GM19467 (cell line): Measurements from ENCODE around the gene SLC38A5.
"Not testable (repeated sequence)": the region's sequence is repeated elsewhere in the genome, so short reads cannot be mapped to it uniquely, and the experiment has no call there.

Experiments
- ATAC-seq: cut with Tn5 transposase; IDR thresholded peaks from one replicate; pipeline ENCODE4 v1.9.1; 2021; ENCODE audit warnings: mild to moderate bottlenecking, moderate library complexity; ENCODE audit not compliant: unreplicated experiment

Gene SLC38A5

DNA sequence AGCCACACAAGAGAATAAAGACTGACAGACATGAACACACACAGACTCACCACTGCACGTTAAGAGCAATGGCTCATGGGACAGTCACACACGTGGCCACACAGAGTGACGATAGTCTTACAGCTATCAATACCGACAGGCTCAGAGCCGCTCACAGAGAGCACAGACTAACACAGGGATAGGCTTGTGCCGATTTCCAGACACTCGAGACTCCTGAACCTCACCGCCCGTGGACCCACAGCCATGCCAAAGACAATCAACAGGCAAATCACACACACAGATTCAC, 716 bp upstream of the SLC38A5 start:
- ATAC-seq, result no peak

DNA sequence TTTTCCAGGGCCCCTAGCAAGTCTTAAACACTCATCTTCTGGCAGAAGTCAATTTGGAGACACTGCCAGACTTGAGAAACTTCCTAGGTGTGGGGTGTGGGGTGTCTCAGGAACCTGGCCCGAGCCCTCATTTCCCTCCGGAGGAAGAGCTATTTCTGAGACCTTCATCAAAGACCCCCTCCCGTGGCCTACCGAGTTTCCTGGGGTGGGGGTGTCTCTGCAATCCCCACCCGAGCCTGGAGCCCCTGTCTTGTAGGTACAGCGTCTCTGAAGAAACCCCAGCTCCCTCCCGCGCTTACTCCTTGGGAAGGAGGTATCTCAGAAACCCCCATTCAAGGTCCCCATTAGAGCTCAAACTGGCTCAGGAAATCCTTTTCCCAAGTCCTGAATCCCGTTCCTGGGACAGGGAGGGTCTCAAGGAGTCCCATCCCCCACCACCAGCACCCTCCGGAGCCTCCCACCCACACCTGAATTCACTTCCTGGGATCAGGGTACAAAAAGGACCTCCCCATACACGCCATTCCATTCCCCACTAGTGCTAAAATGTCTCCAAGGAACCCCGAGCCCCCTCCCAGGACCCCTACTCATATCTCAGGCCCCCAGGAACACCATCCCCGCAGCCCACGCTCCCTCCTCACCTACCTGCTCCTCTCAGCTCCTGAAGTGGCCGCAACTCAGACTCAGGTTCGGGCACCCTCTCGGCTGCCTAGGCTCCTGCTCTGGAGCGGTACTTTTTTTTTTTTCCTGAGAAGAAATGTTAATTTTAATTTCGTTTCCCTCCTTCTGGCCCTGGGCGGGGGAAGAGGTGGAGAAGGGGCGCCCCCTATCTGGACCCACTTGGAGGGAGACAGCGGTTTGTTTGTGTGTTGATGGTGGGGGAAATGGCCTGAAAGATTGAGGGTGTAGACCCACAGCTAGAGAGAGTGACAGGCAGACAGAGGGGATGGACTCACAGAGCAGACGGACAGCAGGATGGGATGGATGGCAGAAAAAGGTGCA, 1.1 kb downstream of the SLC38A5 start:
- ATAC-seq, result no peak

DNA sequence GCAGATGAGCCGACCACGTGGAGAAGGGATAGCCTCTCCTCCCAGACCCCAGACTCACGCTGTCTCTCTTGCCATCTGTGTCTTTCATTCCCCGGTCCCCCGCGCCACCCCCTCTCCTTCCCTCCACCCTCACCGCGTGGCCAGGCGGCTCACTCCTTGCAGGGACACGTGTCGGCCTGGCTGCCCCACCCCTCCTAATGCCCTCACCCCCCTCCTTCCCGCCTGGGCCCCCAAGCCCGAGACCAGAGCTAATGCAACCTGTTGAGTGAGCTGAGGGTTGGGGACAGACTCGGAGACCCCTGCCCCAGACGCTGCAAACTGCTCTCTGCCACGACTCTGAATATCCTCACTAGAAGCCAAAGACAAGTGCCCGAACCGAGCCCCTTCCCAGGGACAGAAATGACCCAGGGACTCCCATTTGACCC, 1.8 kb downstream of the SLC38A5 start:
- ATAC-seq, result no peak

DNA sequence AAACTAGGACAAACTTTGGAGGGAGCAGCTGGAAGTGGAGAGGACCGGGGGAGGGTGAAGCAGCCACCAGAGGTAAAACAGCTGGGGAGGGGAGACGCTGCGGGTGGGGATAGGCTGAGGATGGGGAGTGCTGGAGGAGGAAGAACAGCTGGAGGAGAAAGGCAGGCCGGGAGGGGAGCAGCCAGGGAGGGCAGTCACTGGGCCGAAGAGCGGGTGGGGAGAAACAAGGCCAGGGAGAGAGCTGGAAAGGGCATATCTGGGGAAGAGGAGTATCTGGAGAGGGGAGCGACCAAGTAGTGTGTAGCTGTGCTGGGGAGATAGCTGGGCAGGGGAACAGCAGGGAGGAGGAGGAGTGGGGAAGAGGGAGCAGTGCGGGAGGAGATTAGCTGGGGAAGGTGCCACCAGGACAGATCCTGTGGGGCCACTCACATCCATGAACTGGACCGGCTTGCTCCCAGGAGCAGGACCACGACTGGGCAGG, 2.7 kb downstream of the SLC38A5 start:
- ATAC-seq, result no peak

DNA sequence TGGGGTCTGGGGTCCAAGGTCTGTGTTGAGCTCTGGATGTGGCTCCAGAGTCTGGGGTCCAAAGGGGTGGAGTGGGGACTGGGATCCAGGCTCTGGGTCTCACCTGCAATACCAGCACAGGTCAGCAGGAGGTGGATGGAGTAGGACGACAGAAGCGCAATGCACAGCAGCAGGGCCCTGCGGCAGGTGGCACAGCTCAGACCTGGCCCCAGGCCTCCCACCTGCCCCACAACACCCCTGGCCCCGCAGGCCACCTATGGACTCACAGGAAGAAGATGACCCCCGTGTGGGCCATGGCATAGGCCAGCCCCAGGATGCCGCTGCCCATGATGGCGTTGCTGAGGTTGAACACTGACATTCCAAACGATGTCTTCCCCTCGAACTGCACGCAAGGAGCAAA, 3.4 kb downstream of the SLC38A5 start:
- no peak for ATAC-seq

DNA sequence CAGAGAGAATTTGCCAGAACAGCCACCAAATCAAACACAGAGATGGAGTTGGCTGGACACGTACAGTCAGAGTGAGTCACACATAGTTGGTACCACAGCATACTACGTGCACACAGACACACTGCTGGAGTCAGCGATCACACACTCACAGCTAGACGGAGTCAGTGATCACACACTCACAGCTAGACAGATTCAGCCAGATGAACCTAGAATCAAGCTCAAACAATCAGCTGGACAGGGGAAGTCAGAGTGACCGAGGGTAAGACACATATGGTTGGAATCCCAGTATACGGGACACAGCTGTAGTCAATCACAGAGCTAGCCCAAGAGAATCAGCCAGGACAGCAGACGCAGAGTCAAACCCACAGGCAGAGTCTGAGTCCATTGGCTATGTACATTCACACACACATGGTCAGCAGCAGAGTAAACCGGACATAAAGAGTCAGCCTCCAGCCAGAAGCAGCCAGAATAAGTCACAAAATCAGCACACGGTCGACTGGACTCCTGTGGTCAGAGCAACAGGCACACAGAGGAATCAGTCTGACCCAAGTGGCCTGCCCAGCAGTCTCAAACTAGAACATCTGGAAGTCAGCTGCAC, 4.6 kb downstream of the SLC38A5 start:
- ATAC-seq, result no peak

DNA sequence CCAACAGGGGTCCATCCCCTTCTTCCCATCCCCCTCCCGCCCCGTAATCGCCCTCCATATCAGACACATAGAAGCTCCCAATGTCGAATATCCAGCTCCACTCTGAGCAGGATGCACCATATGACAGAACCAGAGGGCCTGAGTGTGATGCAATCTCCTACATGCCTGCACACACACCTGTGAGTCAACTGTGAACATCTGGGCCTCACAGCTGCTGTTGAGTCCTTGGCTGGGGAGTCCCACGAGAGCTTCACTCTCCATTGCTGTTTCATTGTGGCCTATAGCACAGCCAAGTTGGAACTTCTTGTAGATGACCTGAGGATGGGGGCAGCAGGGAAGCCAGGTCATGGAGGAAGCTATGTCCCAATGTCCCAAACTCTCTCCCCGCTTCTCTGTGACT, 8.2 kb downstream of the SLC38A5 start:
- ATAC-seq, result no peak

DNA sequence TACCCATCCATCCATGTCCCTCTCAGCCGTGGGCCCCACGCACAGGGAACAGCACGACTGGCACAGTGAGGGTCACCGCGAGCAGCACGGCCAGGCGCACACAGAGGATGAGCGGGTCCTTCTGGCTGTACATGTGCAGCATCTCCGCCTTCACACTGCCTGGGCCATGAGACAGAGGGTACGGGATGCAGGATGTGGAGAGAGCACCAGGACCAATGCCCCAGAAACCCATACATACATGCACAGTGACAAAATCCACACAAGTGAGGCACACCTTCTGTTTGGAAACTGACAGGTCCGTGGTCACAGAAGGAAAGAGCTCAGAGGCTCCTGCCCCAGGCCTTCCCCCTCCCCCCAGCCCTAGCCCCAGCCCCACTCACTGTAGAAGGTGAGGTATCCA, 9.5 kb downstream of the SLC38A5 start:
- ATAC-seq, result no peak

DNA sequence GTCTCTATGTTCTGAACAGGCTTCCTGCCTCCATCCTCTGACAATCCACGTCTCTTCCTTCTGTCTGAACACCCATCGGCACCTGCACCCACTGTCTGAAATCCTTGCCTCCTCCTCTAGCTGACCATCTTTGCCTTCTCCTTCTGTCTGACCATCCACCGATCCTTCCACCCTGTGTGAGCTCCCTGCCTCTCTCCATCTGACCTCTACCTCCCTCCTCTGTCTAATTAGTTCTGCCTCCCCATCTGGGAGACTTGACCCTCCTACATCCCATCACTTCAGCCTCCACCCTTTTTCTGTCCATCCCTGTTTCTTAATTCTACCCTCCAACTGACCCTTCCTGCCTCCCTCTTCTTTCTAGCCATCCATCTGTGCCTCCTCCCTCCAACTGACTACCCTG, 10.0 kb downstream of the SLC38A5 start:
- no peak for ATAC-seq

DNA sequence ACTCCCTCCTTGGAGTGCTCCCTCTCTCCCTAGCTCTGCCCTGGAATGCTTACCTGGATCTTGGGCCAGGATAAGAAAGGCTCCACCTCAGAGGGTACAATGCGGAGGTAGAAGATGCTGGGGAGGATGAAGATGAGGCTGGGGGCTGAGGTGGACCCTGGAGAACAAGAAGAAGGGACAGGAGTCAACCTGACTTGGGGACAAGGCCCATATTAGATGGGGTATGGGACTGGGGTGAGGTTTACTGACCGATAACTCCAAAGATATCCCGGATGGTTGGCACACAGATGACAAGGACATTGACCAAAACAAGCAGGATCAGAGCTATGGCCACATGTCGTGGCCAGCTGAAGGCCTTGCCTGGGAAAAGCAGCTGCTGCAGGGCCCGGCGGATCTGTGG, 10.6 kb downstream of the SLC38A5 start:
- no peak for ATAC-seq

DNA sequence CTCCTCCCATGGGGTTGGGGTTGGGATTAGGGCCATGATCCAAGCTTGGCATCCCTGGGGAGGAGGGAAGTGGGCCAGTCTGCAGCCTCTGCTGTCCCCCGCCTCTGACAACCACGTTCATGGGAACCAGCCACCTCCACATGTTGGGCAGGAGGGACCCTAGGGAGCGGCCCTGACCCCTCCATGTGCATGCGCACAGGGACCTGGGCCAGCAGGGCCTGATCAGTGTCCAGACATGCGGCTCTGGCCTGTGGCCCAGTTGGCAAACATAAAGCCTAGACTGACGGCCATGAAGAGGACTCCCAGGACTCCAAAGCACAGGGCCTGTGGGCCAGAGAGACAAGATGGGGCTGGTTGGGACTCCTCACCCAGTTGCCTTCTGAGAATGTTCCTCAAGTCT, 11.3 kb downstream of the SLC38A5 start:
- no peak for ATAC-seq

DNA sequence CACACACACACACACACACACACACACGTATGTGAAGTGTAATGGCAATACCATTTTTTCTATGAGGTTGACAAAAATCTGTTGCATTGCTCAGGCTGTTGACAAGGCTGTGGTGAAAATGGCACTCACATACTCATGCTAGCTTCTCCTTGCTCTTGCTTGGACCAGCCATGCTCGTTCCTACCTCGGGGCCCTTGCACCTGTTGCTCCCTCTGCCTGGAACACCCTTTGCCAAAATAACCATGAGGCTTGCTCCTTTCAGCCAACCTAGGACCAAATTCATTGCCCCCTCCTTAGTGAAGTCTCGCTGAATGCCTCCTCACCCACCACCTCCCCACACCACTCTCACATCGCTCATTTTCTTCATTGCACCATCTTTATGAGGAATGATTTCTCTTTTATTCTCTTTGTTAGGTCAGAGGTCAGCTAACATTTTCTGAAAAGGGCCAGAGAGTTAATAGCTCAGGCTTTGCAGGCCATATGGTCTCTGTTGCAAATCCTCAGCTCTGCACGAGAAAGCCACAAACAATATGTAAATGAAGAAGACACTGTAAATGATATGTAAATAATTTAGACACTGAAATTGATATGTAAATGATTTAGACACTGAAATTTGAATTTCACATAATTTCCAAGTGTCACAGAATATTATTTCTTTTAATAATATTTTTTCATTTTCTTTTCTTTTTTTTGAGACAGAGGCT, 13.3 kb downstream of the SLC38A5 start:
- ATAC-seq, result no peak

DNA sequence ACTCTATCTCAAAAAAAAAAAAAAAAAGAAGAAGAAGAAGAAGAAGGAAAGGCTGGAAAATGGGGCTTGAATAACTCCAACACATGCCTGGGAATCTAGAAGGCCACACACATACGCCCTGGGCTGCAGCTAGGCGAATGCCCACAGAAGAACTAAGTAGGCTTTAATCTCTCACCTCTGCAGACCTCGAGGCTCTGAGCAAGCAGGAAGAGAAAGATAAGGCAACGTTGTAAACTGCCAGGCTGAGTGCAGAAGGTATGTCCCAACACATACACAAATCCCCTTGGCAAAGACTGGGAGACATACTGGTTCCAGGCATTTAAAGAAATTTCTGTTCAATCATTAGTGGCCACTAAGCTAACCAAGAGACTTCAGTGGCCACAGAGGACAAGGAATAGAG, 18.4 kb downstream of the SLC38A5 start:
- no peak for ATAC-seq

DNA sequence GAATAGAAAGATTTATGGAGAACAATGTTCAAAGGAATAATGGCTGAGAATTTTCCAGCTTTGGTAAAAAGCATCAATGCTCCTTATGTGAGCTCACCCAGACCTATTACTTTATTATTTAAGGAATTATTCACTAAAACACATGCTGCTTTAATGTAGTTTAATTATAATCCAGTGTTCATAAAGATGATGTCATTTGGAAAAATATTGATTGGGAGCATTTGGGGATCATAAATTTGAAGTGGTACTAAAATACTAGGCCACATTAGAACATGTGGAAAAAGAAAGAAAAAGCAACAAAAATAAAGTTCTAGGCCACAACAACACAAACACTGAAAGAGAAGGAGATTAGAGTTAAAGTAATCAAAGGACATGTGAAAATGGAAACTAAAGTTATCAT, 20.0 kb downstream of the SLC38A5 start:
- no peak for ATAC-seq

DNA sequence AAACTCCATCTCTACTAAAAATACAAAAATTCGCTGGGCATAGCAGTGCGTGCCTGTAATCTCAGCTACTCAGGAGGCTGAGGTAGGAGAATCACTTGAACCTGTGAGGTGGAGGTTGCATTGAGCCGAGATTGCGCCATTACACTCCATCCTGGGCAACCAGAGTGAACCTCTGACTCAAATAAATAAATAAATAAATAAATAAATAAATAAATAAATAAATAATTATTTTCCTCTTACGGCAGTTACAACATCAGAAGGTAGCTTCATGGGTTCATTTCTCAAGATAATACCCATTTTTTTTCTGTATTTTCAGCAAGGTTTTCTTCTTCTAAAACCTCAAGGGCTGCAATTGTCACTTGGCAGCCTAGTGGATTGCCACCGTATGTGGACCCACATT, 22.9 kb downstream of the SLC38A5 start:
- not testable (repeated sequence) for ATAC-seq

DNA sequence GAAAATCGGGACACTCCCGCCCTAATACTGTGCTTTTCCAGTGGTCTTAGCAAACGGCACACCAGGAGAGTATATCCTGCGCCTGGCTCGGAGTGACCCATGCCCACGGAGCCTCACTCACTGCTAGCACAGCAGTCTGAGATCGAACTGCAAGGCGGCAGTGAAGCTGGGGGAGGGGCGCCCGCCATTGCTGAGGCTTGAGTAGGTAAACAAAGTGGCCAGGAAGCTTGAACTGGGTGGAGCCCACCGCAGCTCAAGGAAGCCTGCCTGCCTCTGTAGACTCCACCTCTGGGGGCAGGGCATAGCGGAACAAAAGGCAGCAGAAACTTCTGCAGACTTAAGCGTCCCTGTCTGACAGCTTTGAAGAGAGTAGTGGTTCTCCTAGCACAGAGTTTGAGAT, 36.3 kb downstream of the SLC38A5 start:
- not testable (repeated sequence) for ATAC-seq

DNA sequence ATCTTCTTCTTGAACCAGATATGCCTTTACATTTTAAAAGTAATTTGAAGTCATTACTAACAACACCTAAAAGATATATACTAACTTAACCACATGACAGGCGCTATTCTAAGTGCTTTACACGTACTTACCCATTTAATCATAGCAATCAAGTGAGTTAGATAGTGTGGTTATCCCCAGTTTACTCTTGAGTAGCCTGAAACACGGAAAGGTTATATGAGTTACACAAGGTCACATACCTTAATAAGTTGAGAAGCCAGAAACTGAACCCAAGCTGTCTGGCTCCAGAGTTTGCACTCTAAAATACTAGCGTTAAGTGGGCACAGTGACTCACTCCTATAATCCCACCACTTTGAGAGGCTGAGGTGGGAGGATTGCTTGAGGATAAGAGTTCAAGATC, 39.9 kb downstream of the SLC38A5 start:
- ATAC-seq, result not testable (repeated sequence)

DNA sequence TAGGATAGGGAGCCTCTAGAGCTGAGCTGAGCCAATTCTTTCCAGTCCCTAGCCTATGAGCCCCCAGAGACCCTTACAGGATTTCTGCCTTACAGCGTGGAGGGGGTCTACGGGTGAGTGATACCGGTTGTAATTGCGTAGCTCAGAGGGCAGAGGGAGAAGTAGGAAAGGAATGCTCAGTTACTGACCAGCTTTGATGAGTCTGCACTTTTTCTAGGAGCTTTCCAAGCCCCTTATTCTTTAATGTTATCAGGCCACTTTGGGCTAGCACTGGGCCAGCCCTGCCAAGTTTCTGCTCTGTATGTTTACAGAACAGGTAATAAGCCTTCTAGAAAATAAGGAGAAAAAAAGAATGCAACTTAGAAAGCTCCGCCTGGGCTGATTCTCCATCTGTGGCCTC, 40.5 kb downstream of the SLC38A5 start:
- not testable (repeated sequence) for ATAC-seq

DNA sequence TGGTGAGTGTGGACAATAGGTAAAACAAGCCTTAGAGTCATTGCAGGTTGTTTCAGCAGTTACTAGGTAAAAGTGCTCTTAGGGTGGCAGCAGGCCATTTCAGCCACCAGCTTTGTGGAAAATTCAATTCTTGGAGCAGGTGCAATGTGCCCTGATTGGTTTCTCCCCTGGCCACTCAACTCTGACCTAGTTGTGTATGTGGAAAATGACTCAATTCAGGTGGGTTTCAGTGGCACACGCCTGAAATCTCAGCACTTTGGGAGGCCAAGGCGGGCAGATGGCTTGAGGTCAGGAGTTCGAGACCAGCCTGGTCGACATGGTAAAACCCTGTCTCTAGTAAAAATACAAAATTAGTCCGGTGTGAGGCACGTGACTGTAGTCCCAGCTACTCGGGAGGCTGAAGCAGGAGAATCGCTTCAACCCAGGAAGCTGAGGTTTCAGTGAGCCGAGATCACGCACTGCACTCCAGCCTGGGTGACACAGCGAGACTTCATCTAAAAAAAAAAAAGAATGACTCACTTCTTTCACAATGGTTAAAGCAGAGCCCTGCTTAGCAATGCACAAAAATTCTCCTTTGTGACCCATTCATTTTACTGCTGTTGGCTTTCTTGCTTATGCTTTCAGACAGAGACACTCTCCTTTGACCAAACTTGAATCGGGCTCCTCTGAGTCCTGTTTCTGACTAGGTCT, 42.9 kb downstream of the SLC38A5 start:
- not testable (repeated sequence) for ATAC-seq

DNA sequence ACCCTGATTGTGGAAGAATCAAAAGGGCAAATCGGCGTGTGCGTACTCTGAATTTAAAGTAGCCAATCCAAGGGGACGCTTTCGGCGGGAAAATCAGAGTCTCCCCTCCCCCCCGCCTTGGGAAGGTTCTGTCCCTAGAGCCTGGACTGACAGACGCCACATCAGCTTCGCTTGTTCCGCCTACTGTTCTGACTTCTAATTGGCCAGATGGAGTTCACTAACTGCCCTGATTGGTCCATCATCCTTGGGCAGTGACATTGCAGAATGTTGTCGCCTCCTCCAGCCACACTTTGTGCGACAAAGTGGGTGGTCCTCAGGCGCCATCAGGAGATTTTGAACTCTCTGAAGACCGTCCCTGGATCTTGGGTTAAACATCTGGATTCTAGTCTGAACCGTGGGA, 58.2 kb downstream of the SLC38A5 start, which contains the start of gene SSX4B:
Gene SSX4B, minus strand, starts transcription at position 101 of the 400 bp plus-strand sequence. CDS start 588 bp downstream, outside the sequence.
- not testable (repeated sequence) for ATAC-seq
